WTC11 (cell line): ENCODE data around the gene PTH1R. TPM values are rescaled to one million over a fixed set of nuclear protein-coding genes. Genes with fewer than 3 reads are reported as not detected.

Experiments
- ATAC-seq: fragments of 200-7000 bp; cut with Tn5 transposase; 2 replicates; pipeline ENCODE4 v1.10.0; 2021; ENCODE audit warnings: mild to moderate bottlenecking, moderate library complexity
- CTCF ChIA-PET: fragments of 300-600 bp; sonication (Branson Sonifier 250); formaldehyde crosslinking; loops from one replicate; lab custom pipeline; 2021; ENCODE audit warnings: antibody characterized with exemption; lab: Charles Lee
- POLR2A ChIA-PET: fragments of 350-600 bp; sonication (Branson Sonifier 250); formaldehyde crosslinking; loops from one replicate; lab custom pipeline; 2021; ENCODE audit warnings: antibody characterized with exemption; lab: Charles Lee
- DNase-seq: peaks from one replicate; pipeline ENCODE4 v3.0.0; 2021; ENCODE audit warnings: low spot score
- H3K27ac Mint-ChIP-seq: 2 replicates; pipeline ENCODE4 v1.8.0; 2021; ENCODE audit warnings: mixed read lengths
- H3K27me3 Mint-ChIP-seq: 2 replicates; pipeline ENCODE4 v1.8.0; 2021; ENCODE audit warnings: low read depth, mild to moderate bottlenecking, moderate library complexity, mixed read lengths
- H3K36me3 Mint-ChIP-seq: 2 replicates; pipeline ENCODE4 v1.8.0; 2021; ENCODE audit warnings: mixed read lengths
- H3K4me1 Mint-ChIP-seq: 2 replicates; pipeline ENCODE4 v1.8.0; 2022; ENCODE audit warnings: mixed read lengths
- H3K4me3 Mint-ChIP-seq: 2 replicates; pipeline ENCODE4 v1.8.0; 2021; ENCODE audit warnings: mild to moderate bottlenecking, moderate library complexity, mixed read lengths
- H3K9me3 Mint-ChIP-seq: 2 replicates; pipeline ENCODE4 v1.8.0; 2021; ENCODE audit warnings: mixed read lengths
- ARID4B ChIP-seq: sonication (generic); formaldehyde crosslinking; IDR thresholded peaks from 2 replicates; pipeline ENCODE4 v1.8.0; 2023; ENCODE audit warnings: missing genetic modification reagents, mild to moderate bottlenecking, borderline replicate concordance
- CREB1 ChIP-seq: sonication (generic); formaldehyde crosslinking; IDR thresholded peaks from 2 replicates; pipeline ENCODE4 v1.8.0; 2023; ENCODE audit warnings: mild to moderate bottlenecking, missing genetic modification reagents
- ETV6 ChIP-seq: sonication (generic); formaldehyde crosslinking; IDR thresholded peaks from 2 replicates; pipeline ENCODE4 v1.8.1; 2022; ENCODE audit warnings: mild to moderate bottlenecking, missing genetic modification reagents
- KAT7 ChIP-seq: sonication (generic); formaldehyde crosslinking; IDR thresholded peaks from 2 replicates; pipeline ENCODE4 v1.8.1; 2023; ENCODE audit warnings: missing genetic modification reagents, mild to moderate bottlenecking, borderline replicate concordance
- MLX ChIP-seq: sonication (generic); formaldehyde crosslinking; IDR thresholded peaks from 2 replicates; pipeline ENCODE4 v1.8.1; 2023; ENCODE audit warnings: mild to moderate bottlenecking, missing genetic modification reagents, moderate library complexity
- STAT6 ChIP-seq: sonication (generic); formaldehyde crosslinking; conservative IDR thresholded peaks from 2 replicates; pipeline ENCODE4 v1.8.1; 2023; ENCODE audit warnings: mild to moderate bottlenecking, low read depth, missing genetic modification reagents, moderate library complexity
- ZMAT4 ChIP-seq: fragments of 250-450 bp; sonication (Bioruptor Pico); IDR thresholded peaks from 2 replicates; pipeline ENCODE4 v1.9.0; 2021; ENCODE audit warnings: mild to moderate bottlenecking
- ZNF138 ChIP-seq: sonication (generic); formaldehyde crosslinking; conservative IDR thresholded peaks from 2 replicates; pipeline ENCODE4 v1.8.1; 2022; ENCODE audit warnings: mild to moderate bottlenecking, moderate library complexity, missing genetic modification reagents
- ZNF219 ChIP-seq: sonication (generic); formaldehyde crosslinking; IDR thresholded peaks from 2 replicates; pipeline ENCODE4 v1.8.0; 2023; ENCODE audit warnings: missing genetic modification reagents, mild to moderate bottlenecking, borderline replicate concordance
- ZNF532 ChIP-seq: fragments of 250-450 bp; sonication (Bioruptor Pico); IDR thresholded peaks from 2 replicates; pipeline ENCODE4 v1.9.0; 2021; ENCODE audit warnings: mild to moderate bottlenecking, borderline replicate concordance
- total RNA-seq: library from RNA; stranded (reverse); gene quantifications from 3 replicates; pipeline ENCODE4 v1.2.3, GENCODE V29; 2021
- TF ChIP-seq, protein P1 (sequence below): sonication (generic); formaldehyde crosslinking; IDR thresholded peaks from 2 replicates; pipeline ENCODE4 v1.8.1; 2023; ENCODE audit warnings: mild to moderate bottlenecking, missing genetic modification reagents
- TF ChIP-seq, protein P2 (sequence below): sonication (generic); formaldehyde crosslinking; IDR thresholded peaks from 2 replicates; pipeline ENCODE4 v1.8.1; 2023; ENCODE audit warnings: mild to moderate bottlenecking, missing genetic modification reagents, borderline replicate concordance

The PTH1R gene
- total RNA-seq, 1 experiment from 2014 or later = 12.0 TPM

GRCh38 chr3:46831841-46832240, 45.7 kb upstream of the PTH1R start (continued):
- TF ChIP-seq, protein P1, sequence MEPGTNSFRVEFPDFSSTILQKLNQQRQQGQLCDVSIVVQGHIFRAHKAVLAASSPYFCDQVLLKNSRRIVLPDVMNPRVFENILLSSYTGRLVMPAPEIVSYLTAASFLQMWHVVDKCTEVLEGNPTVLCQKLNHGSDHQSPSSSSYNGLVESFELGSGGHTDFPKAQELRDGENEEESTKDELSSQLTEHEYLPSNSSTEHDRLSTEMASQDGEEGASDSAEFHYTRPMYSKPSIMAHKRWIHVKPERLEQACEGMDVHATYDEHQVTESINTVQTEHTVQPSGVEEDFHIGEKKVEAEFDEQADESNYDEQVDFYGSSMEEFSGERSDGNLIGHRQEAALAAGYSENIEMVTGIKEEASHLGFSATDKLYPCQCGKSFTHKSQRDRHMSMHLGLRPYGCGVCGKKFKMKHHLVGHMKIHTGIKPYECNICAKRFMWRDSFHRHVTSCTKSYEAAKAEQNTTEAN (CRISPR knock-in tag) = no peak
- TF ChIP-seq ETV6 = no peak

- CTCF ChIA-PET = interaction anchor here (0.8 to 1.2 kb wide), 2 partner anchors 12 to 13 kb away, joined by 3 read pairs; no protein-coding TSS in a partner anchor
- Mint-ChIP-seq H3K4me1 (no peaks in the 10 kb centered on the region), H3K36me3 (peaks cover 7% of the 10 kb centered on the region), H3K4me3 (no peak overlapping the region), H3K27me3 (peaks cover 13% of the 10 kb centered on the region), H3K27ac (no peak overlapping the region), H3K9me3 (peaks cover 21% of the 10 kb centered on the region)
- POLR2A ChIA-PET = no interaction called here
- no peak for ATAC-seq
- DNase-seq = no peak
- no peak for TF ChIP-seq STAT6
- no peak for TF ChIP-seq MLX (CRISPR knock-in tag)
- TF ChIP-seq KAT7 (CRISPR knock-in tag) = no peak
- no peak for TF ChIP-seq ZMAT4 (CRISPR knock-in tag)
- TF ChIP-seq, protein P2, sequence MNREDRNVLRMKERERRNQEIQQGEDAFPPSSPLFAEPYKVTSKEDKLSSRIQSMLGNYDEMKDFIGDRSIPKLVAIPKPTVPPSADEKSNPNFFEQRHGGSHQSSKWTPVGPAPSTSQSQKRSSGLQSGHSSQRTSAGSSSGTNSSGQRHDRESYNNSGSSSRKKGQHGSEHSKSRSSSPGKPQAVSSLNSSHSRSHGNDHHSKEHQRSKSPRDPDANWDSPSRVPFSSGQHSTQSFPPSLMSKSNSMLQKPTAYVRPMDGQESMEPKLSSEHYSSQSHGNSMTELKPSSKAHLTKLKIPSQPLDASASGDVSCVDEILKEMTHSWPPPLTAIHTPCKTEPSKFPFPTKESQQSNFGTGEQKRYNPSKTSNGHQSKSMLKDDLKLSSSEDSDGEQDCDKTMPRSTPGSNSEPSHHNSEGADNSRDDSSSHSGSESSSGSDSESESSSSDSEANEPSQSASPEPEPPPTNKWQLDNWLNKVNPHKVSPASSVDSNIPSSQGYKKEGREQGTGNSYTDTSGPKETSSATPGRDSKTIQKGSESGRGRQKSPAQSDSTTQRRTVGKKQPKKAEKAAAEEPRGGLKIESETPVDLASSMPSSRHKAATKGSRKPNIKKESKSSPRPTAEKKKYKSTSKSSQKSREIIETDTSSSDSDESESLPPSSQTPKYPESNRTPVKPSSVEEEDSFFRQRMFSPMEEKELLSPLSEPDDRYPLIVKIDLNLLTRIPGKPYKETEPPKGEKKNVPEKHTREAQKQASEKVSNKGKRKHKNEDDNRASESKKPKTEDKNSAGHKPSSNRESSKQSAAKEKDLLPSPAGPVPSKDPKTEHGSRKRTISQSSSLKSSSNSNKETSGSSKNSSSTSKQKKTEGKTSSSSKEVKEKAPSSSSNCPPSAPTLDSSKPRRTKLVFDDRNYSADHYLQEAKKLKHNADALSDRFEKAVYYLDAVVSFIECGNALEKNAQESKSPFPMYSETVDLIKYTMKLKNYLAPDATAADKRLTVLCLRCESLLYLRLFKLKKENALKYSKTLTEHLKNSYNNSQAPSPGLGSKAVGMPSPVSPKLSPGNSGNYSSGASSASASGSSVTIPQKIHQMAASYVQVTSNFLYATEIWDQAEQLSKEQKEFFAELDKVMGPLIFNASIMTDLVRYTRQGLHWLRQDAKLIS (CRISPR knock-in tag) = no peak
- no peak for TF ChIP-seq ZNF532 (CRISPR knock-in tag)
- no peak for TF ChIP-seq ARID4B (CRISPR knock-in tag)
- TF ChIP-seq CREB1 (CRISPR knock-in tag) = no peak
- TF ChIP-seq ZNF219 (CRISPR knock-in tag) = no peak
- TF ChIP-seq ZNF138 (CRISPR knock-in tag) = no peak
Measured at GRCh38 chr3:46833346-46834300, 43.9 kb upstream of the PTH1R start.
